TTC549 (cell line): ENCODE data around the gene ARNT2.

Experiments used
- FAIRE-seq: peaks from 2 replicates; lab custom pipeline; 2012; peaks lifted over from hg19 to GRCh38; lab: Jason Lieb, UNC

ARNT2 gene

DNA sequence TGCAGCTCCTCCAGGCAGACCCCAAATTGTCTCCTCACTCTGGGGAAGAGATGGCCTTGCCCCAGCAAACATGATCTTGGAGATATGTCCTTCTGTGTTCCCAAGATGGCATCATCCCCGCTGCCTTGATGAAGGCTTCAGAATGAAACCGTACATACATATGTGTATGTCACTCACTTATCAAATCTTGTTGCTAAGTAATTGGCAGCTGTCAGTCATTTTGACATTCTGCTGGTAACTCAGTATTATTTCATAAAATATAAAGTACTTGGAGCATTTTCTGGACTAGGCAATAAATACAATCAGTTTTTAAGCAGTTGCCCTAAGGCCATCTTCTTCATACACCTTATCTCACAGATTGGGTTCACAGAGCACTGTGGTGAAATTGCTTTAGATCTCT, 62.4 kb downstream of the ARNT2 start:
- no peak for FAIRE-seq

DNA sequence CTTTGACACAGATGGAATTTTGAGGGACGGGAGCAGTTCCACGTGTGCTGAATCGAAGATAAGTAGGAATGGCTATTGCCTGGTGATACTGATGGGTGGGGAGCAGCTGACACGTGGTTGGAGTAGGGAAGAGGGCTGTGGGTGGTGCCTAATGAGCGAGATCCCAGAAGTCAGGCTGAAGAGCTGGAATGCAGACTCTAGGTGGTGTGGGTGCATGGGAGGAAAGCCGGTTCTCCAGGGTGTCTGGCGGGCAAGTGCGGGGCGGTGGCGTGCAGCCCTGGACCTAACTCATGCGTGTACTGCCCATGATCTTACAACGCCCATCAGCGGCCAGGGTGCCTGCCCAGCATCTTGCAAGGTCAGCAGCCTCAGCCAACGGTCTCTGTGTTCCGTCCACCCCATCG, 63.1 kb downstream of the ARNT2 start:
- no peak for FAIRE-seq

DNA sequence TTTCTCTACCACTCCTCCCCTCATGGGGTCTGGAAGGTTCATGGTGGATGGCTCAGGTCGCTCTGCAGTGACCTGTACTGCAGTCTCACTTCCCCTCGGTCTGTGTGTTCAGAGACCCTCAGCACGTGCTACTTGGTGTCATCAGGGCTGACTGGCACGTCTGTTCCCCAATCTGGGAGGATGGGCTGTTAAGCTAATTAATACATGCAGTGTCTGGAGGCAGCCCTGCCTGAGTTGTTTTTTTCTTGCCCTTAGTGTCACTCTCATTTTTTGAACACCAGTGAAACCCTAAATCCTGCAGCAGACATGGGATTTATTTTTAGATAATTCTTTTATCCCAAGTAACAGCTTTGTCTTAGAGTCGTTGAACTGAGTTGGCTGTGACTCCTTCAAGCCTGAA, 64.6 kb downstream of the ARNT2 start:
- no peak for FAIRE-seq

DNA sequence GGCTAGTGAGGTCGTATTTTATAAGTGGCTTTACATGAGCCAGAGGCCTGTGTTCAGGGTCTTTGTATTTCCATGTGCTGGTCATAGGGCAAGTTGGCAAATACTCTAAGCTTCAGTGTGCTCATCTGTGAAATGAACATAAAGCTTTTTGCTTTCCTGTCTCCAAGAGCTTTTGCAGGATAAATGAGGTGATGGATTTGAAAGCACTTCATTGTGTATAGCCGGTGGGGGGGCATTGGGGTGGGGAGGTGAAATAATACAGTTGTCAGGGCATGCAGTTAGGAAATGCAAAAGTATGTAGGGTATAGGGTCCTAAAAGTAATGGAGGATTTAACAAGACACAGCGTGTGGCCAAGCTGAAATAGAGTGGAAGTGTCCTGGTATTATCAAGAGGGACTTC, 67.7 kb downstream of the ARNT2 start:
- no peak for FAIRE-seq

DNA sequence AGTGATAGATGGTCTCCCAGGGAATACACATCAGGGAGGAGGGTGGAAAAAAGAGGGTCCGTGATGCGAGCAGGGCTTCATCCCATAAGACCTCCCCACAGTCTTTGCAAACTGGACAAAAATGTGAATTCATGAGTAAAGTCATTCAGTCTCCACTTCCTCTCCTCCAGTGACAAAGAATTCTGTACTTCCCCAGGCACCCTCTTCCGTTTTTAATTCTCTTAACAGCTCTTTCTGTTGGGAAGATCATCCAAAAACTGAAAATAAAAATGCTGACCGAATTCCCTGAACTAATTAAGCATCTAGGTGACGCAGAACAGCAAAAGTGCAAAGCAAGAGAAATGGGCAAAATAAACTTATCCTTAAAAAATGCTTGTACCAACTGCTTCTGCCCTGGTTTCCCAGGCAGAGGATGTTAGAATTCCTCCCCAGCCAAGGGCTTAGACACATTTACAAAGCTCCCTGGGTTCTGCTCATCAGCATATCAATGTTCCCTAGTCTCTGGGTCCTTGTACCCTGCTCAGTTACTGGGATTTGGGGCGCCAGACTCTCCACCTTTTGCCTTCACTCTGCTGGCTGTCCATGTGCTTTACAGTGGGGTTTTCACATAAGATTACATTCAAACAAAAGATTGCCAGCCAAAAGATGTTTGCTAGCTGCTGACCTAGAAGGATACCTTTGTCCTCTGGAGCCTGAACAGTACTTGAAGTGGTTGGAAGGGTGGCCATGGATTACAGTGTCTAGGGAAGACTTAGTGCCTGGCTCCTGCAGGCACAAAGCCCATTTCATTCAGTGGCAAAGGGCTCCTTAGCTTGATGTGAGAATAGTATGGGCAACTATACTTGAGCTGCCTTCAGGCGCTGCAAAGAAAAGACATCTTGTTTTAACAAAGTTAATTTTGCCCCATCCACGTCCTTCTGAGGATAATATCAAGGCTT, 69.4 kb downstream of the ARNT2 start:
- no peak for FAIRE-seq

DNA sequence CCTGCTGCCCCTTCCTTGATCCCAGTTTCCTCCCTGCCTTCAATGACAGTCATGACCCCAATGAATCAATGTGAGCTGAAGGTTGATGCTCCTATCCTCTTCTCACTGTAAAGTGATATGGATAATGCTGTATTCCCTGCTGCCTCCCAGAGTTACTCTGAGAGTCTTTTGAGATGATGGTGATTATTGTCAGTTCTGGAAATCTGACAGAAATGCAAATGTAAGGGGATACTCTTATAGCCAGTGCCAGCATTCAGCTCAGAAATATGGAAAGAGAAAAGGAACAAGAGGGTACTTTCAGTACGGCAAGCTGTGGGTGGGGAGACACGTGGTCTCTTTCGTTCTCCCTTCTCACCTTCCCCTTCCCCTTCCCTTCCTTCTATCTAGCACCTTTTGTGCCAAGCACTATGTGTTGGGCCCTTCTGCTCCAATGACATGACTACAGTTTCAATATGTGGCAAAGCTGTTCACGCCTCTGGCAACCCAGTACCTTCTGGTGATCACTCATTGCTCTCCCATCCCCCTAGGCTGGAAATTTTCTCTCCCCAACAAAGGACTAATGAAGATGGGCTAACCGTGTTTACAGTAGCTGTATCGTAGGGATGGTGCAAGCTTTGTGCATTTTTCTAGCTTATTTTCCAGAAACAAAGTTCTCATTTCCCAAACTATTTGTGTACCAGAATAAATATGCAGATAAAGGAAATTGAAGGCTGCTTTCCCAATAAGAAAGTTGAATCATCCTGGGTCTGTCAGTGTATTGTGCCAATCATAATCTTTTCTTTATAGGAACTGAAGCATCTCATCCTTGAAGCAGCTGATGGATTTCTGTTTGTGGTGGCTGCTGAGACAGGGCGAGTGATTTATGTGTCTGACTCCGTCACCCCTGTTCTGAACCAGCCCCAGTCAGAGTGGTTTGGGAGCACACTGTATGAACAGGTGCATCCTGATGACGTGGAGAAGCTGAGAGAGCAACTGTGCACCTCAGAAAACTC, 70.3 kb downstream of the ARNT2 start:
- no peak for FAIRE-seq

DNA sequence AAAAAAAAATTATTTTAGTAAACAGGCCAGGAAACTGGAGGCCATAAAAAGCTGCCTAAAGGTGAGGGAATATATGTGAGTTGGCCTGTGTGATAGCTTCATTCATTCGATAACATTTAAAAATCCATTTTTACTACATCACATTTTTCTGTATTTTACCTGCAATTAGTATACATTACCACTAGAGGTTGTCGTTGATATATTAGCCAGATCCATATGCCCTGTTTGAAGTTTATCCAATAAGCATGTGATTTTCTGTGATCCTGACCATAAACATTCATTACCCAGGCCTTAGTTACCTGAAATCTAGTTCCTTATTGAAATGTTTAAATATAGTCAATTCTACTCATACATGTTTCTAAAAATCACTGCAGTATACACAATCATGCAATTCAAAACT, 71.4 kb downstream of the ARNT2 start:
- FAIRE-seq, result no peak

DNA sequence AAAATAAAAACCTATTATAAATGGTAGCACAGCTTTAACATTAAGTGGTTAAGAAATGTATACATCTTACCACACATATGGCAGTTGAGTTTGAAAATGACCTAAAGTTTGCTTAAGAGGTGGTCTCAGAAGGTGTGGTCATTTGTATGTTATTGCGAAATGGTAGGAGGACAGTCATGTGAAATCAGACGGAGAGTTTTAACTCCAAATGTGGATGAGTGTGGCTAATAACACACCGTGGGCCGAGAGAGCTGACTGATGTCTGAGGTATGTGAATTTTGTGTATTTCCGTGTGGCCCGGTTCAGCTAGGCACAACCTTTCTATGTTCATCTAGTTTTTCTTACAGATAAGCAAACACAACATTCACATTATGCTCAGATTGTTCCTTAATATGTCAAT, 71.9 kb downstream of the ARNT2 start:
- FAIRE-seq, result no peak

DNA sequence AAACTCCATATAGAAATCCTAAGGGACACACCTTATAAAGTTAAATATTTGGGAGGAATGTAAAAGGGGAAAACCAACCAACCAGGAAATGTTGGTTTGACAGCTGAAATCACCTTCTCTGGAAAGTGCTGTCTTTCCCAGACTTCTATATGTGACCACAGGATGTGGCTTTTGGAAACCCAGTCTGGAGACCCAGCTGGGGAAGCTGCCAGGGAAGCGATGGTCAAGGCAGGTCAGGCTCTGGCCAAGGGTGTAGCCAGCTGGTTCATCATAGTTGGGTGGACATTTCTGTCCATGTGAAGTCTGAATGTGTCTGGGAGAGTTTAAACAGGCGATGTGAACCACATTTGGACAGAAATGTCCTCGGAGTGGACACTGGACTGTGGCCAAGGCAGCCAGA, 73.9 kb downstream of the ARNT2 start:
- no peak for FAIRE-seq

DNA sequence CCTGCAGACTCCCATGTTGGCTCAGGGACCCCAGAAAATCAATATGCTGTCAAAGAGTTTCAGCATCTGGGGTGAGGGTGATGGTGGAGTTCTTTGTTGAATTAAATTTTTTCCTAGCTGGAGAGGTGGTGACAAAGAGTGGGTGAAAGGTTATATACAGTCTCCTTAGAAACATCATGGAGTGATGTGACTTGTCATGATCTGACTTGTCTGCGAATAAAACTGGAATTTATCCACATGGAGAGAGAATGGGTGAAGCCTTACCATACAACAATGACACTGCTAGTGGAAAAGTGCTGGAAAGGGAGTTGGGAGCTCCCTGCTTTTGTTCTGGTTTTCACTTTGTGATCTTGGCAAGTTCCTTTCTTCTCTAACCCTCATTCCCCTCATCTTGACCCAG, 75.0 kb downstream of the ARNT2 start:
- no peak for FAIRE-seq

DNA sequence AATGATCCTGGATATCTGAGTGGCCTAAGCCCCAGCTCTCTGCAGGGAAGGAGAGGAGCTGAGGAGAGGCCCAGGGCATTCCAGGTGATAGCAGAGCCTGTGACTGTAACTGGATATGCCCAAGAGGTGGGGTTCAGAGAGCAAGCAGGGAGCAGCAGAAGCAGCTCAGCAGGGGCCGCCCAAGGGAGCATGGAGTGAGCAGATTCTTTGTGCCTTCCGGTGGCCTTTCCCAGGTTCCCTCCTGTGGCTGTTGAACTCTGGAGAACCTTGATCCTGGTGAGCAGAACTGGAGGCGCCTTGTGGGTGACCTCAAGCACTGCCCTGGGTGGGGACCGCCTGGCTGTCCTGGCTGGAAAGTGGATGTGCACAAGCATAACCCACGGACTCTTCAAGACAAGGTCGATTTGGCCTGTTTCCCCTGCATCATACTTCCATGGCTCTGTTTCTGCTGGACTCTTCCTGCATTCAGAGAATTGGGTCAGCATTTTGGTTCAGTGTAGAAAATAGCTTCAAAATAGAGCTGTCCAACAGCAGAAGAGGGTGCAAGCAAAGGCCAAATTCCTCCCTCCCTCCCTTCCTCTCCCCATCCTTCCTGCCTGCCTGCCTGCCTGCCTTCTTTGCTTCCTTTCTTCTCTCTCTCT, 76.1 kb downstream of the ARNT2 start:
- FAIRE-seq, result no peak

DNA sequence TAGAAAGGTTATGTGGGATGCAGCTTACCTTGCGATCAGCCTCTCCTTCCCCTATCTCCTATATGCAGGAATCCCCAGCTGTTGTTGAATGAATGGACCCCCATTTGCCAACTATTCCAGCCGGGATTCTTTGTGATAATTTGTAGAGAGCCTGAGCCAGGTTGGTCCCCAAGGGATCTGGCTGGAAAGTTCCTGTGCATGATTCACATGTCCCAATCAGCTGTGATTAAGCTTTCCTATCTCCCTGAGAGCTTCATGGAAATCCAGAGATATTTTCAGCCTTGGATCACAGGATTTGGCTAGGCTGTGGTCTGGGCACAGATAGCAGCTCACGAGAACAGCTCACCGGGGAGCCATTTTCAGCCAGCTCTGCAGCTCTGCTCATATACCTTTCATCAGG, 76.7 kb downstream of the ARNT2 start:
- no peak for FAIRE-seq

DNA sequence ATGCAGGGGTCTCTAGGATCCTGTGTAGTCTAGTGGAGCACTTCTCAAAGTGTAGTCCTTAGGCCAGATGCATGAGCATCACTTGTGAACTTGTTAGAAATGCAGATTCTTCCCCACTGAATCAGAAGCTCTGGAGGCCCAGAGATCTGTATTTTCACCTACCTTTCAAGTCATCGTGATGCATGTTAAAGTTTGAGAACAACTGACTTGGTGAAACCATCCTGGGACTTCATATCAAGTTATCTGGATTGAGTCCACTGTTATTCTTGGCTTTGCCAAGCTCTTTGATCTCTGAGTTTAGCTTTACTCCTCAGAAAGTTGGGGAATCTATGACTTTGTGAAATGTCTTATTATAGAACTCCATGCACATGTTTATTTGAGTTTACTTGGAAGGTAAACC, 78.5 kb downstream of the ARNT2 start:
- no peak for FAIRE-seq

DNA sequence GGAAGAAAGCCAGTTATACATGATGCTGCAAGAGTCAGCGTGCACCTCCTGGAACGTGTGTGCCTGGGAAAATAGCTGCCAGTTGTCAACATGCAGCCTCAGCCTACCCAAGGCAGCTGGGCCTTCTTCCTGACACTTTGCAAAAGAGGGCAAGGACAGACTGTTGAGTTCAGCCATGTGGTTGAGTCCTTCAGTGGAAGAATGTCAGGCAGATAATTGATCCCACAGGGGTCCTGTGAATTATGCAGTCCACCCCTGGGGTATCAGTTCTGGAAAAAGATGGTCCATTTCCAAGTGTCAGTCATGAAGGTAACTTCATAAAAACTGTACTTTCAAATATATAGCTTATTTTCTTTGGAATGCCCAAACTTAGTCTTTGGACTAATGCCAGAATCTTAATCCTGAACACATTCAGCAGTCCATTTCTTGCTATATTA, 79.6 kb downstream of the ARNT2 start:
- no peak for FAIRE-seq

DNA sequence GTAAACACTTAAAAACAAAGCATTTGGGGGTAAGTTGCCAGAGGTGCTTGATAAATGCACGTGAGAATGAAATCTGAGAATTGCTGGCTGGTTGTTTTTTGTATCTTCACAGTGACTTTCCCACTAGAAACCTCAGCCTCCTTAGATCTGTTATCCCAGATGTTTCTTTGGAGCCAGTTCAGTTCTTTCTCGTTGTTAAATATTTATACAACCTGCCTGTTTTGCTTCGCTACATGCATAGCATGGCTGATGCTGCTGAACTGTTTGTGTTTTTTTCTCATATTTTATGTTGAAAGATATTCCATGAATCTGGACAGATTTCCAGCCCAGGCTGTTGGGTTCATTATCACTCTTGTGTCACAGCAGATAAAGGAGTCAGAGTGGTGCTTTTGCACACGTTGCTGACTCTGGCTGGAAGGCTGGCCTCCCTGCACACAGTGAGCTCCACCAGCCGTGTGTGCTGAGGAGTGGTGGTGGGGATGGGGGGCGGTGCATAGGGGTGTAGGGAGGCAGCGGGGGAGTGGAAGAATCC, 80.2 kb downstream of the ARNT2 start:
- FAIRE-seq, result no peak

DNA sequence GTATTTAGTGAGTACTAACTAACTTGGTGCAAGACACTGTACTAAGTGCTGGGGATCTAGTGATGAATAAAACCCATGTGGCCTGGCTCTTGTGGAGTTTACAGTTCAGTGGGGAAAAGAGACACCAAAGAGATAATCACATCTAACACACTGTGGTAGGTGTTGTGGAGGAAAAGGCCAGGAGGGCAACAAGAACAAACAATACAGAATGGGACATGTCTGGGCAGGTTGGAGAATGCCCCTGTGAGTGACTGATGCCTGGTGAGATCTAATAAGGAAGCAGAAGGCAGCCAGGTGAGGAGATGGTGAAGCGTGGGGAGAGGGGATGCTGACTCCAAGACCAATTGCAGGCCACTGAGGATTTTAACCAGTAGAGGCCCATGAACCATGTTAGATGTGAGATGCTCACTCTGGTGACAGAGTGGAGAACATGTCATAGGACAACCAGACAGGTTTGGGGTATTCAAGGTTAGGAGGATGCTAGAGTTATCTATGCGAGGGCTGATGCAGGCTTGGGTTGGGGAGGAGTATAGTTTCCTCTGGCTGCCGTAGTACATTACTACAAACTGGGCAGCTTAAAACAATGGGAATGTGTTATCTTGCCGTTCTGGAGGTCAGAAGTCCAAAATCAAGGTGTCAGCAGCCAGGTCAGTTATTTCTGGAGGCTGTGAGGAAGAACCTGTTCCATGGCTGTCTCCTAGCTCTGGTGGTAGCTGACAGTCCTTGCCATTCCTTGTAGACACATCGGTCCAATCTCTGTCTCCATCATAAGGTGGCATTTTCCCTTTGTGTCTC, 81.4 kb downstream of the ARNT2 start:
- no peak for FAIRE-seq

DNA sequence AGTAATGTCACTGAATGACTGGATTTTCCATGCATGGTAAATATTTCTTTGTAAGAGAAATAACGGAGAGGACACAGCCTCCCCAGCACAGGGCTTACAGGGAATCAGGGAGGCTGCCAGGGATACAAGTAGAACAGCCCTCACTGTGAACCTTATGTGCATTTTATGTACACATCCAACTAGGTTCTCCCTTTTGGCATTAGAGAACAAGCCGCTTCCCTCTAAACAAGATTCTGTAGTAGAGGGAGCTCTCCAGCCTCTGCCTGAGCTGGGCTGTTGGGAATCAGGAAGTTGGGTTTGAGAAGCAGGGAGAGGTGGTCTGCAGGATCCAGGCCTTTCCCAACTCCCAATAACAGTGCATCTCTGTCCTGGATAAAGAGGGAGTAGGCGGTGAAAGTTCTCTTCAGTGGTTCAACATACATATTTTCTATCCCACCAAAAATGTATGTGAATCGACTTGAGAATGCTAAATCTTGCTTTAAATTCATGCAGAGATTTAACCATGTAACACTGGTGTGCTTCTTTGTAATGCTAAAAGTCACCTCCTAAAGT, 83.7 kb downstream of the ARNT2 start:
- no peak for FAIRE-seq

DNA sequence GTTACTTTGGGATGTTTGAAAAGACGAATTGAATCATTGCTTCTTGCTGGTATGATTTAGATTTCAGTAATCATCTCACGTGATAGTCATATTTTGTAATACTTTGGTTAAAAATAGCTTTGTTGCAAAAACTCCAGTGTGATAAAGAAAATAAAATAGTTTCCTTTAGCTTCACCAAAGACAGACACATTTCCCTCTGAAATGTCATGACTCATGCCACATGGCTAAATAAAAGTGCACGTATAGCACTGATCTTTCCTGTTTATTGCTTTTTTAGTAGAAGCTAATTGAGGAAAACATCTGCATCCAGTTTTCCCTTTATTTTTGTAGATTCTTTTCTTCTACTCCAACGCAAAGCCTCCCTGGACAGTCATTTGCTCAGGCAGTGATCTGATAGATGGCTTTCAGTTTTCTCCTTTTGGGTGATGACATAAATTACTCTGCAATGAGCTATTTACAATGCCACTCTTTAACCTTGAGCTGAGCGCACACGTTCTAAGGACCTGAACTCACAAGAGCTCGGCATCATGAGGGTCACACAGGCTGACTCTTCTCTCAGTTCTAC, 84.9 kb downstream of the ARNT2 start:
- no peak for FAIRE-seq

DNA sequence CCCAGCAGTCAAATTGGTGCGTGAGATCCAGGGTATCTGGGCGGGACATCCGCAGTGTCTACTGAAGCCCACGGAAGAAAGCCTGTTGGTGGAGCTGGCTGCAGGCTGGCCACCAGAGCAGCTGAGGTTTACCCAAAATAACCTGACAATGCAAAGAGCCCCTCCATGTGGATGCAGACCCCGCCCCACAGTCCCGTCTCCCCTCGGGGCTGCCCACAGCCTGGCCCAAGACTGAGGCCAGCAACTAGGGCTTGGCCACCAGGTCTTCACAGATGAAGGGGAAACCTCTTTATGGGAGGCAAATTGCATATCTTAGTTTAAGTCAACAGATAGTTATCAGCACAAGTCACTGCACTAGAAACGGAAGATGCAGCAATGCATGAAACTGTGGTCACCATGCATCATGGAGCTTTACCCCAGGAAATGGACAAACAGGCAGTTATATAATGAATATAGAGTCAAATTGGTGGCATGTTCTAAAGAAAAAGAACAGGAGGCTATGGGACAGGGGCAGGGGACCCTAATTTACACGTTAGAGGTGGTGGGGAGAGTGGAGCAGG, 86.3 kb downstream of the ARNT2 start:
- FAIRE-seq, result no peak

DNA sequence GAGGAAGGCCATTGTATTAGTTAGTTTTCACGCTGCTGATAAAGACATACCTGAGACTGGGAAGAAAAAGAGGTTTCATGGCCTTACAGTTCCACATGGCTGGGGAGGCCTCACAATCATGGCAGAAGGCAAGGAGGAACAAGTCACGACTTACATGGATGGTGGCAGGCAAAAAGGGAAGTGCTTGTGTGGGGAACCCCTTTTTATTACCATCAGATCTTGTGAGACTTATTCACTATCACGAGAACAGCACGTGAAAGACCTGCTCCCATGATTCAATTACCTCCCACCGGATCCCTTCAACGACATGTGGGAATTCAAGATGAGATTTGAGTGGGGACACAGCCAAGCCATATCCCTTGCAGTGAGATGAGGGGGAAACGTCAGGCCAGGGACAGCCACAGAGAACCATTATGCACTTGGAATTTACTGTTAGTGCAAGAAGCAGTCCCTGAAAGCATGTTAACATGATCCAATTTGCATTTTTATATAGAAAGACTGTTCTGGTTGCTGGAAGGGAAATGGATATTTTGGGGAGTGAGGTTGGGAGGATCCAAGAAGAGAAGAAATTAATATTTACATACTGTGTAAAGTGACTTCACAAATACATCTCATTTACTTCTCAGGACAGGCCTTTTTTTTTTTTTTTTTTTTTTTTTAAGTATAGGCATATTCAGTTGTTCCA, 87.1 kb downstream of the ARNT2 start:
- no peak for FAIRE-seq
